ENCODE results near the gene HHIPL1. TPM values are rescaled to one million over a fixed set of nuclear protein-coding genes. Genes with fewer than 3 reads are reported as not detected.

HHIPL1 gene
- total RNA-seq, 2 donors from 2014 or later, result 0.44 to 0.93 TPM

- H3K9me3 ChIP-seq, result no peaks in the 10 kb centered on the region
- H3K9ac ChIP-seq (ENCODE audit: low read depth in 2 of 2, low read length in 2 of 2), result no peak overlapping the region
- H3K27me3 ChIP-seq, result no peaks in the 10 kb centered on the region
- no peak overlapping the region for H3K4me3 ChIP-seq
- no peaks in the 10 kb centered on the region for H3K36me3 ChIP-seq
- no peaks in the 10 kb centered on the region for H3K4me1 ChIP-seq
- no peak overlapping the region for H3K27ac ChIP-seq
- TF ChIP-seq, protein P1, sequence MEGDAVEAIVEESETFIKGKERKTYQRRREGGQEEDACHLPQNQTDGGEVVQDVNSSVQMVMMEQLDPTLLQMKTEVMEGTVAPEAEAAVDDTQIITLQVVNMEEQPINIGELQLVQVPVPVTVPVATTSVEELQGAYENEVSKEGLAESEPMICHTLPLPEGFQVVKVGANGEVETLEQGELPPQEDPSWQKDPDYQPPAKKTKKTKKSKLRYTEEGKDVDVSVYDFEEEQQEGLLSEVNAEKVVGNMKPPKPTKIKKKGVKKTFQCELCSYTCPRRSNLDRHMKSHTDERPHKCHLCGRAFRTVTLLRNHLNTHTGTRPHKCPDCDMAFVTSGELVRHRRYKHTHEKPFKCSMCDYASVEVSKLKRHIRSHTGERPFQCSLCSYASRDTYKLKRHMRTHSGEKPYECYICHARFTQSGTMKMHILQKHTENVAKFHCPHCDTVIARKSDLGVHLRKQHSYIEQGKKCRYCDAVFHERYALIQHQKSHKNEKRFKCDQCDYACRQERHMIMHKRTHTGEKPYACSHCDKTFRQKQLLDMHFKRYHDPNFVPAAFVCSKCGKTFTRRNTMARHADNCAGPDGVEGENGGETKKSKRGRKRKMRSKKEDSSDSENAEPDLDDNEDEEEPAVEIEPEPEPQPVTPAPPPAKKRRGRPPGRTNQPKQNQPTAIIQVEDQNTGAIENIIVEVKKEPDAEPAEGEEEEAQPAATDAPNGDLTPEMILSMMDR (IDR thresholded peaks at IDR 0.05), result no peak
- DNase-seq, result no peak
- intact Hi-C loops (cut with DNase I), result no loop called here
Observed at GRCh38 chr14:99632410-99633035, 12.4 kb upstream of the HHIPL1 start.

- Histone ChIP-seq H3K4me3 (no peak overlapping the region), H3K9me3 (no peaks in the 10 kb centered on the region), H3K9ac (ENCODE audit: low read depth in 2 of 2, low read length in 2 of 2) (no peak overlapping the region), H3K36me3 (no peaks in the 10 kb centered on the region), H3K27ac (no peak overlapping the region), H3K27me3 (no peaks in the 10 kb centered on the region), H3K4me1 (no peaks in the 10 kb centered on the region)
- TF ChIP-seq, protein P1 (IDR thresholded peaks at IDR 0.05), result no peak
- intact Hi-C loops (cut with DNase I), result no loop called here
- DNase-seq, result no peak
Observed at GRCh38 chr14:99633141-99633540, 11.8 kb upstream of the HHIPL1 start.

GRCh38 chr14:99633918-99634317 is 11.0 kb upstream of the HHIPL1 start:
- intact Hi-C loops (cut with DNase I), result no loop called here
- no peaks in the 10 kb centered on the region for H3K9me3 ChIP-seq

GRCh38 chr14:99634443-99634842 is 10.5 kb upstream of the HHIPL1 start:
- no peaks in the 10 kb centered on the region for H3K9me3 ChIP-seq
- no peak for DNase-seq
- intact Hi-C loops (cut with DNase I), result no loop called here
- no peaks in the 10 kb centered on the region for H3K36me3 ChIP-seq
- TF ChIP-seq, protein P1 (IDR thresholded peaks at IDR 0.05), result no peak
- H3K4me1 ChIP-seq, result no peaks in the 10 kb centered on the region
- no peaks in the 10 kb centered on the region for H3K27me3 ChIP-seq
- H3K27ac ChIP-seq, result no peak overlapping the region
- no peak overlapping the region for H3K9ac ChIP-seq (ENCODE audit: low read depth in 2 of 2, low read length in 2 of 2)
- H3K4me3 ChIP-seq, result no peak overlapping the region

More at GRCh38 chr14:99633918-99634317, 11.0 kb upstream of the HHIPL1 start:
- DNase-seq, result no peak
- no peaks in the 10 kb centered on the region for H3K27me3 ChIP-seq
- H3K4me3 ChIP-seq, result no peak overlapping the region
- no peaks in the 10 kb centered on the region for H3K36me3 ChIP-seq
- TF ChIP-seq, protein P1 (IDR thresholded peaks at IDR 0.05), result no peak
- H3K27ac ChIP-seq, result no peak overlapping the region
- no peaks in the 10 kb centered on the region for H3K4me1 ChIP-seq
- H3K9ac ChIP-seq (ENCODE audit: low read depth in 2 of 2, low read length in 2 of 2), result no peak overlapping the region

DNA sequence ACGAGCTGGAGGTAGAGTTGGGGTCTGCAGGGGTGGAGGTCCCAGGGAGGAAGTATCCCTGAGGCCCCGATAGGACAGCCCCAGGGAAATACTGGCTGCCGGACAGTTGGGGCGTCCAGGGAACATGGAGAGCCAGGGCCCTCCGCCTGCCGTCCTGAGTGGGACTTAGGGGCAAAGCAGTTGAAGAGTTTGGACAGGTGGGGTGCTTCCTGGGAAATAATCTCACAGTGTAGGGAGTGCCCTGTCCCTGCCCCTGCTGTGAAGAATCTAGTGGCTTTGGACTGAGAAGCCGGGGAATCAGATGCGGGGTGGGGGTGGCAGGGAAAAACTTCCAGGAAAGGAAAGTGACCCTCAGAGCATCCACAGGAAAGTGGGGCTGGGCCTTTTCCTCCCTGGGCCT is 9.8 kb upstream of the HHIPL1 start:
- intact Hi-C loops (cut with DNase I), result no loop called here
- DNase-seq, result no peak
- no peak overlapping the region for H3K4me3 ChIP-seq
- H3K36me3 ChIP-seq, result no peaks in the 10 kb centered on the region
- TF ChIP-seq, protein P1 (IDR thresholded peaks at IDR 0.05), result no peak
- H3K9me3 ChIP-seq, result no peaks in the 10 kb centered on the region
- no peaks in the 10 kb centered on the region for H3K4me1 ChIP-seq
- no peaks in the 10 kb centered on the region for H3K27me3 ChIP-seq
- no peak overlapping the region for H3K9ac ChIP-seq (ENCODE audit: low read depth in 2 of 2, low read length in 2 of 2)
- H3K27ac ChIP-seq, result no peak overlapping the region
